HepG2 (cell line): ENCODE data around the gene EXOSC6. TPM values are rescaled to one million over a fixed set of nuclear protein-coding genes. Genes with fewer than 3 reads are reported as not detected.

Source experiments
- CHD4 ChIP-seq: fragments of 200-600 bp; sonication (generic); IDR thresholded peaks from 2 replicates; pipeline ENCODE4 v1.7.0; 2017; ENCODE audit warnings: mild to moderate bottlenecking, low read length, borderline replicate concordance
- ISX ChIP-seq: sonication (generic); formaldehyde crosslinking; conservative IDR thresholded peaks from 2 replicates; pipeline ENCODE4 v1.5.0; 2020; ENCODE audit warnings: missing genetic modification reagents
- NR2F1 ChIP-seq, 2 experiments: fragments of 450-650 bp in 1 of 2; formaldehyde crosslinking in 1 of 2; IDR thresholded peaks; 2 replicates each; pipeline versions ENCODE4 v1.5.0 to v1.6.1; 2016 to 2020; ENCODE audit warnings: mild to moderate bottlenecking in 1 of 2, missing compliant biosample characterization in 1 of 2, missing genetic modification reagents in 1 of 2, moderate library complexity in 1 of 2
- ONECUT2 ChIP-seq: sonication (generic); formaldehyde crosslinking; IDR thresholded peaks from 2 replicates; pipeline ENCODE4 v1.4.0; 2020; ENCODE audit warnings: missing genetic modification reagents
- SOX13 ChIP-seq, 3 experiments: fragments of 450-650 bp in 1 of 3; sonication (generic) in 1 of 3; formaldehyde crosslinking in 1 of 3; IDR thresholded peaks in 2 of 3; conservative IDR thresholded peaks in 1 of 3; 2 replicates each; pipeline versions ENCODE4 v1.5.0 to v1.6.1; 2016 to 2020; ENCODE audit warnings: antibody characterized with exemption in 1 of 3, mild to moderate bottlenecking in 1 of 3, missing compliant biosample characterization in 1 of 3, missing genetic modification reagents in 1 of 3, moderate library complexity in 1 of 3
- SP2 ChIP-seq: sonication (generic); formaldehyde crosslinking; IDR thresholded peaks from 2 replicates; pipeline ENCODE4 v1.5.1; 2020; ENCODE audit warnings: mild to moderate bottlenecking, missing genetic modification reagents
- SRY ChIP-seq: sonication (generic); formaldehyde crosslinking; IDR thresholded peaks from 2 replicates; pipeline ENCODE4 v1.8.0; 2022; ENCODE audit warnings: mild to moderate bottlenecking, missing genetic modification reagents
- TEAD3 ChIP-seq: optimal IDR thresholded peaks from 2 replicates; pipeline ENCODE3; 2016; ENCODE audit warnings: borderline replicate concordance
- ZFY ChIP-seq: sonication (generic); formaldehyde crosslinking; IDR thresholded peaks from 2 replicates; pipeline ENCODE4 v1.4.0; 2020; ENCODE audit warnings: missing genetic modification reagents
- ZNF672 ChIP-seq: sonication (generic); formaldehyde crosslinking; IDR thresholded peaks from 2 replicates; pipeline ENCODE4 v1.8.1; 2022; ENCODE audit warnings: missing genetic modification reagents
- ZNF704 ChIP-seq: sonication (generic); formaldehyde crosslinking; IDR thresholded peaks from 2 replicates; pipeline ENCODE4 v1.8.1; 2023; ENCODE audit warnings: mild to moderate bottlenecking, inconsistent platforms, moderate library complexity, missing genetic modification reagents, borderline replicate concordance
- ZSCAN25 ChIP-seq: sonication (generic); formaldehyde crosslinking; IDR thresholded peaks from 2 replicates; pipeline ENCODE4 v1.8.0; 2022; ENCODE audit warnings: mild to moderate bottlenecking, missing genetic modification reagents
- ZSCAN9 ChIP-seq: IDR thresholded peaks from 2 replicates; pipeline ENCODE4 v1.6.1; 2016; ENCODE audit warnings: borderline replicate concordance
- polyA plus RNA-seq, 8 experiments: library from polyadenylated mRNA; depleted of rRNA in 3 of 8; stranded (reverse) in 7 of 8; unstranded in 1 of 8; fragments of >200 nt; fragmentation: Illumina TruSeq in 4 of 8; extraction: Trizol in 4 of 8; gene quantifications; 2 replicates each; pipeline versions ENCODE4 v1.2.1 to v1.2.3, GENCODE V29; 2011 to 2016; ENCODE audit warnings: low read depth in 4 of 8, missing spikeins in 1 of 8, mixed read lengths in 1 of 8; ENCODE audit not compliant: insufficient read depth in 1 of 8
- total RNA-seq, 5 experiments: library from RNA; depleted of rRNA; stranded (reverse); fragments of >200 nt; fragmentation: Illumina TruSeq; extraction: Trizol; gene quantifications; 2 replicates each; pipeline ENCODE4 v1.2.3, GENCODE V29; 2016; ENCODE audit warnings: low read depth in 1 of 5
- TF ChIP-seq, protein P1 (sequence below): sonication (generic); formaldehyde crosslinking; IDR thresholded peaks from 2 replicates; pipeline ENCODE4 v1.4.0; 2020; ENCODE audit warnings: missing genetic modification reagents
- TF ChIP-seq, protein P2 (sequence below): sonication (generic); formaldehyde crosslinking; IDR thresholded peaks from 2 replicates; pipeline ENCODE4 v1.5.1; 2020; ENCODE audit warnings: missing genetic modification reagents, mild to moderate bottlenecking, borderline replicate concordance
- TF ChIP-seq, protein P3 (sequence below): sonication (generic); formaldehyde crosslinking; IDR thresholded peaks from 2 replicates; pipeline ENCODE4 v1.4.0; 2020; ENCODE audit warnings: mild to moderate bottlenecking, missing genetic modification reagents
- TF ChIP-seq, protein P4 (sequence below): sonication (generic); formaldehyde crosslinking; IDR thresholded peaks from 2 replicates; pipeline ENCODE4 v1.9.0; 2021; ENCODE audit warnings: mild to moderate bottlenecking, missing genetic modification reagents

Gene EXOSC6
- total and polyA plus RNA-seq, 2 of the 13 experiments (the other 11 are each of a cell fraction or from before 2014, with no cell fraction given), result 13.1 to 39.9 TPM

DNA sequence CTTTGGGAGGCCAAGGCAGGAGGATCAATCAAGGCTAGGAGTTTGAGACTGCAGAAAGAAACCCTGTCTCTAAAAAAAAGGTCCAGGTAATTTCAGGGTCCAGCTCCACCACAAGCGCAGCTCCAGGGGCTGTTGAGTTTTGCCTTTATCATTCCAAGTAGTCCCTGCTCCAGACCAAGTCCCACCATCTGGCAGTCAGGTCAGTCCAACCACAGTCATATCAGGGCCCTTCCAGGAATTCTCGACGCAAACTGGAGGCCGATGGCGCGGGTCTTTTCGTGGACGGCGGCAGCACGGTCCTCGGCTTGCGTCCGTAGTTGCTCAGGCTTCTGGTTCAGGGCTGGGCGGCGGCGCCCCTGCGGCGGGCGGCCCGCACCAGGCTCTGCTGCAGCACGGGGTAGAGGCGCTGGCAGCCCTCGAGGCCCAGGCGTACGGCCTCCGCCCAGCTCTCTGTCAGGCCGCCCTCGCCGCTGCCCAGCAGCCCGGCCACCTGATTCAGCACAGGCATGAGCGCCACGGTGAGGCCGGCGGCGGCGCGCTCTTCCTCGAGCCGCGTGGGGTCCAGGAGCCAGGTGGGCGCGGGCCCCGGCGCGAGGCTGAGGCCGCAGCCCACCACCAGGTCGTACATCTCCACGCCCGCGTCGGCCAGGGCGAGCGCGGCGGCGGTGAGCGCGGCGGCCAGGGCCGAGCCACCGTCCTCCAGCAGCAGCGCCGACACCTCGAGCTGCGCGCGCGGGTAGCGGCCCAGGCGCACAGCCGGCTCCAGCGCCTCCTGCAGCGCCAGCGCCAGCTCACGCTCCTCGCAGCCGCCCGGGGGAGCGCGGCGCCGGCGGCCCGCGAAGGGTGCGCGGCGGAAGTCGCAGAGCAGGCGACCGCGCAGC lies 752 bp downstream of the EXOSC6 start (continued):
- TF ChIP-seq, protein P1, sequence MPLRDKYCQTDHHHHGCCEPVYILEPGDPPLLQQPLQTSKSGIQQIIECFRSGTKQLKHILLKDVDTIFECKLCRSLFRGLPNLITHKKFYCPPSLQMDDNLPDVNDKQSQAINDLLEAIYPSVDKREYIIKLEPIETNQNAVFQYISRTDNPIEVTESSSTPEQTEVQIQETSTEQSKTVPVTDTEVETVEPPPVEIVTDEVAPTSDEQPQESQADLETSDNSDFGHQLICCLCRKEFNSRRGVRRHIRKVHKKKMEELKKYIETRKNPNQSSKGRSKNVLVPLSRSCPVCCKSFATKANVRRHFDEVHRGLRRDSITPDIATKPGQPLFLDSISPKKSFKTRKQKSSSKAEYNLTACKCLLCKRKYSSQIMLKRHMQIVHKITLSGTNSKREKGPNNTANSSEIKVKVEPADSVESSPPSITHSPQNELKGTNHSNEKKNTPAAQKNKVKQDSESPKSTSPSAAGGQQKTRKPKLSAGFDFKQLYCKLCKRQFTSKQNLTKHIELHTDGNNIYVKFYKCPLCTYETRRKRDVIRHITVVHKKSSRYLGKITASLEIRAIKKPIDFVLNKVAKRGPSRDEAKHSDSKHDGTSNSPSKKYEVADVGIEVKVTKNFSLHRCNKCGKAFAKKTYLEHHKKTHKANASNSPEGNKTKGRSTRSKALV (CRISPR knock-in tag), result 0 out of 2 replicates have a peak, but pooled peaks have one; percentile 20
- TF ChIP-seq ZNF672 (CRISPR knock-in tag), result no peak
- peak; percentile 91 for TF ChIP-seq ZFY (CRISPR knock-in tag)
- TF ChIP-seq, protein P2, sequence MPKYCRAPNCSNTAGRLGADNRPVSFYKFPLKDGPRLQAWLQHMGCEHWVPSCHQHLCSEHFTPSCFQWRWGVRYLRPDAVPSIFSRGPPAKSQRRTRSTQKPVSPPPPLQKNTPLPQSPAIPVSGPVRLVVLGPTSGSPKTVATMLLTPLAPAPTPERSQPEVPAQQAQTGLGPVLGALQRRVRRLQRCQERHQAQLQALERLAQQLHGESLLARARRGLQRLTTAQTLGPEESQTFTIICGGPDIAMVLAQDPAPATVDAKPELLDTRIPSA (CRISPR knock-in tag), result no peak
- no peak; the same call in 1 of the 2 replicates for TF ChIP-seq SRY (CRISPR knock-in tag)
- TF ChIP-seq, protein P3, sequence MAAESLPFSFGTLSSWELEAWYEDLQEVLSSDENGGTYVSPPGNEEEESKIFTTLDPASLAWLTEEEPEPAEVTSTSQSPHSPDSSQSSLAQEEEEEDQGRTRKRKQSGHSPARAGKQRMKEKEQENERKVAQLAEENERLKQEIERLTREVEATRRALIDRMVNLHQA (CRISPR knock-in tag), result no peak
- no peak for TF ChIP-seq SOX13 (IDR thresholded peaks at IDR 0.05)
- TF ChIP-seq SOX13 (CRISPR knock-in tag; conservative IDR thresholded peaks at IDR 0.05 in 1 of 2, IDR thresholded peaks at IDR 0.05 in 1 of 2), result 0 out of 4 replicates have a peak, but pooled peaks of 1 of the 2 experiments have one; percentile 16
- TF ChIP-seq ZNF704 (CRISPR knock-in tag), result peak; percentile 51; the same call in 1 of the 2 replicates
- 0 out of 2 replicates have a peak, but pooled peaks have one; percentile 19 for TF ChIP-seq ONECUT2
- TF ChIP-seq, protein P4, sequence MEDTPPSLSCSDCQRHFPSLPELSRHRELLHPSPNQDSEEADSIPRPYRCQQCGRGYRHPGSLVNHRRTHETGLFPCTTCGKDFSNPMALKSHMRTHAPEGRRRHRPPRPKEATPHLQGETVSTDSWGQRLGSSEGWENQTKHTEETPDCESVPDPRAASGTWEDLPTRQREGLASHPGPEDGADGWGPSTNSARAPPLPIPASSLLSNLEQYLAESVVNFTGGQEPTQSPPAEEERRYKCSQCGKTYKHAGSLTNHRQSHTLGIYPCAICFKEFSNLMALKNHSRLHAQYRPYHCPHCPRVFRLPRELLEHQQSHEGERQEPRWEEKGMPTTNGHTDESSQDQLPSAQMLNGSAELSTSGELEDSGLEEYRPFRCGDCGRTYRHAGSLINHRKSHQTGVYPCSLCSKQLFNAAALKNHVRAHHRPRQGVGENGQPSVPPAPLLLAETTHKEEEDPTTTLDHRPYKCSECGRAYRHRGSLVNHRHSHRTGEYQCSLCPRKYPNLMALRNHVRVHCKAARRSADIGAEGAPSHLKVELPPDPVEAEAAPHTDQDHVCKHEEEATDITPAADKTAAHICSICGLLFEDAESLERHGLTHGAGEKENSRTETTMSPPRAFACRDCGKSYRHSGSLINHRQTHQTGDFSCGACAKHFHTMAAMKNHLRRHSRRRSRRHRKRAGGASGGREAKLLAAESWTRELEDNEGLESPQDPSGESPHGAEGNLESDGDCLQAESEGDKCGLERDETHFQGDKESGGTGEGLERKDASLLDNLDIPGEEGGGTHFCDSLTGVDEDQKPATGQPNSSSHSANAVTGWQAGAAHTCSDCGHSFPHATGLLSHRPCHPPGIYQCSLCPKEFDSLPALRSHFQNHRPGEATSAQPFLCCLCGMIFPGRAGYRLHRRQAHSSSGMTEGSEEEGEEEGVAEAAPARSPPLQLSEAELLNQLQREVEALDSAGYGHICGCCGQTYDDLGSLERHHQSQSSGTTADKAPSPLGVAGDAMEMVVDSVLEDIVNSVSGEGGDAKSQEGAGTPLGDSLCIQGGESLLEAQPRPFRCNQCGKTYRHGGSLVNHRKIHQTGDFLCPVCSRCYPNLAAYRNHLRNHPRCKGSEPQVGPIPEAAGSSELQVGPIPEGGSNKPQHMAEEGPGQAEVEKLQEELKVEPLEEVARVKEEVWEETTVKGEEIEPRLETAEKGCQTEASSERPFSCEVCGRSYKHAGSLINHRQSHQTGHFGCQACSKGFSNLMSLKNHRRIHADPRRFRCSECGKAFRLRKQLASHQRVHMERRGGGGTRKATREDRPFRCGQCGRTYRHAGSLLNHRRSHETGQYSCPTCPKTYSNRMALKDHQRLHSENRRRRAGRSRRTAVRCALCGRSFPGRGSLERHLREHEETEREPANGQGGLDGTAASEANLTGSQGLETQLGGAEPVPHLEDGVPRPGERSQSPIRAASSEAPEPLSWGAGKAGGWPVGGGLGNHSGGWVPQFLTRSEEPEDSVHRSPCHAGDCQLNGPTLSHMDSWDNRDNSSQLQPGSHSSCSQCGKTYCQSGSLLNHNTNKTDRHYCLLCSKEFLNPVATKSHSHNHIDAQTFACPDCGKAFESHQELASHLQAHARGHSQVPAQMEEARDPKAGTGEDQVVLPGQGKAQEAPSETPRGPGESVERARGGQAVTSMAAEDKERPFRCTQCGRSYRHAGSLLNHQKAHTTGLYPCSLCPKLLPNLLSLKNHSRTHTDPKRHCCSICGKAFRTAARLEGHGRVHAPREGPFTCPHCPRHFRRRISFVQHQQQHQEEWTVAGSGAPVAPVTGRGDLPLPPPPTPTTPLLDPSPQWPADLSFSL, result no peak
- TF ChIP-seq TEAD3 (CRISPR knock-in tag), result no peak
- no peak for TF ChIP-seq NR2F1 (CRISPR knock-in tag; IDR thresholded peaks at IDR 0.05)
- TF ChIP-seq ZSCAN25 (CRISPR knock-in tag), result no peak; the same call in none of the 2 replicates
- TF ChIP-seq CHD4, result no peak
- 0 out of 2 replicates have a peak, but pooled peaks have one; percentile 18 for TF ChIP-seq ZSCAN9
- 0 out of 2 replicates have a peak, but pooled peaks have one; percentile 3 for TF ChIP-seq SP2
- TF ChIP-seq ISX (CRISPR knock-in tag), result peak; percentile 86; the same call in 1 of the 2 replicates
